ENCODE data around the gene MLN. TPM values are rescaled to one million over a fixed set of nuclear protein-coding genes. Genes with fewer than 3 reads are reported as not detected.

Gene MLN
- total and polyA plus RNA-seq, 5 experiments from 2014 or later: not detected

DNA sequence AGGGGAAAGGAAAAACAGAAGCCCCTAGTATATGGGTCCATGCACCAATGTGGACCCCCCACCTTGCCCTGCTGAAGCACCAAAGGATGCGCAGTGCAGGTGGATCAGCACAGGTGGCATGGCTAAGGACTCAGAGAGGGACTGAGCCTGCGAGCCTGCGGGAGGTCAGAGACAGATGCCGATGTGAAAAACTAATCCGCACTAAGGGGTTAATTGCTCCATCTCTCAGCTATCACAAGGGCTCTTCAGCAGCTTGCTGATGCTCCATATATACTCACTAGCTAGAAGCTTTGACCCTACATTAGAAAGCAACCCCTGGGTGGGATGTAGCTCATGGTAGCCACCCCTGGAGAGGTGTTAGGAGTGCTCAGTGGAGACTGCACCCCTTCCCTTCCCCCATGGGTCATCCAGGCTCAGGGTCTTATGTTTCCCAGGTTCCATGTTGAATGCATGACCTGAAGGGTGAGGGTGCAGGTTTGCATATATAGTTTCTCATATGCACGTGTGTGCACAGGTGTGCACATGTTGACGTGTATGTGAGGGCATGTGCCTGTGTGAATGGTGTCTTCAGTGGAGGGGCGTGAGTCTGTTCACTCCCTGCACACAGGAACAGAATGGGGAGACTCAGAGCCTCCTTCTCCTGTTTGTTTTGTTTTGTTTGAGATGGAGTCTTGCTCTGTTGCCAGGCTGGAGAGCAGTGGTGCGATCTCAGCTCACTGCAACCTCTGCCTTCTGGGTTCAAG lies 43.7 kb downstream of the MLN start:
- peak overlapping the region in 1 of 10 donors; percentile 62 for H3K27ac Mint-ChIP-seq
- POLR2A ChIA-PET: no interaction called here
- ATAC-seq: no peak
- H3K36me3 Mint-ChIP-seq: no peaks in the 10 kb centered on the region
- H3K4me1 Mint-ChIP-seq: peaks cover 0 to 15% (median 4%) of the 10 kb centered on the region in 4 donors
- H3K27me3 Mint-ChIP-seq: peaks cover 1 to 15% (median 6%) of the 10 kb centered on the region in 5 donors
- no peak overlapping the region for H3K4me3 Mint-ChIP-seq
- H3K9me3 Mint-ChIP-seq: no peaks in the 10 kb centered on the region
- DNase-seq: no peak

DNA sequence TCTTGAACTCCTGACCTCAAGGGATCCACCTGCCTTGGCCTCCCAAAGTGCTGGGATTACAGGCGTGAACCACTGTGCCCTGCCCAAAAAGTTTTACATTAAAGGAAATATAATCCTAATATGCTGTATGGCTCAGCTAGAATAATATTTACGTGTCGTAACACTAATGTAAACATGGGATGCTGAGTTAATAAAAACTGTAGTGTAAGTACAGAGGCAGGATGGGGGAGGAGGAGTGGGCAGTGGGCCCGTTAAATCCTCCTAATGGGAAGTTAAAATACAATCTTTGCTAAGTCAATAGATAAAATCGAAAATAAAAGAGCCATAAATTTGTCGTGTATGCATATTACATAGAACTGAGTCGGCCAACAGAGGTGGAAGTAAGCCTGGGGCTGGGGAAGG lies 45.0 kb downstream of the MLN start:
- Mint-ChIP-seq H3K36me3 (no peaks in the 10 kb centered on the region), H3K4me3 (no peak overlapping the region), H3K27ac (no peak overlapping the region), H3K9me3 (no peaks in the 10 kb centered on the region), H3K27me3 (peaks cover 1 to 6% (median 3%) of the 10 kb centered on the region in 5 donors), H3K4me1 (peaks cover 0 to 15% (median 4%) of the 10 kb centered on the region in 4 donors)
- POLR2A ChIA-PET: no interaction called here
- ATAC-seq (no peak), DNase-seq (no peak)

DNA sequence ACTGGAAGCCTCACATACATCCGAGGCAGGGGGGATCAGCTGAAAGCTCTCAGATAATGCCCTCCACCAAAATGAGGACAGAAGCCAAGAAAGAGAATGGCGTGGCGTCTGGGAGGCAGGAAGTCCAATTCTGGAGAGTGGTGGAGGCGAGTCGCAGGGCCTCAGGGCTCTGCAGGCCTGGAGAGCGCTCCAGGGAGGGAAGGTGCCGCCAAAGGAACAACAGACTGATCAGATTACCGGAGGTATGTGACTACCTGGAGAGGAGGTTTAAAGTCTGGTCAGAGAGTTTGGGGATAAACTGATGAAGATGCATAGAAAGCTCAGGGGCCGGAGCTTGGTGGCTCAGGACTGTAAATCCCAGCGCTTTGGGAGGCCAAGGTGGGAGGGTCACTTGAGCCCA lies 45.9 kb downstream of the MLN start:
- Mint-ChIP-seq H3K9me3 (no peaks in the 10 kb centered on the region), H3K27me3 (peaks cover 0 to 6% (median 1%) of the 10 kb centered on the region in 5 donors), H3K36me3 (no peaks in the 10 kb centered on the region), H3K4me1 (peaks cover 0 to 15% (median 4%) of the 10 kb centered on the region in 4 donors), H3K27ac (no peak overlapping the region), H3K4me3 (no peak overlapping the region)
- POLR2A ChIA-PET: no interaction called here
- DNase-seq: no peak
- no peak for ATAC-seq

DNA sequence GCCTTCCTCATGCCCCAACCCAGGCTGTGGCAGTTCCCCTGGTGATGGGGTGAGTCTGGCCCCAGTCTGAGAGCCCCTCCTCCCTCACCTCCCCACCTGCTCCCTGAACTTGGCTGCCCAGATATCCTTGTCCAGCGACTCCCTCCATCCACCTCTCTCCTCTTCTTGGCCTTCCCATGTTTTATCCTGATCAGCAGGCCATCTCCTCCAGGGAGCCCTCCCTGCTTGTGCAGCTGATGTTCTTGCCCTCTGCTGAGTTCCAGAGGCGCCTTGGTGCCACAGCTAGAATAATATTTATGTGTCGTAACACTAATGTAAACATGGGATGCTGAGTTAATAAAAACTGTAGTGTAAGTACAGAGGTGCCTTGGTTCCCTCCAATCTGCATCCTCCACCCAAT lies 46.7 kb downstream of the MLN start:
- H3K27ac Mint-ChIP-seq: no peak overlapping the region
- DNase-seq: no peak
- H3K4me1 Mint-ChIP-seq: peaks cover 0 to 13% (median 4%) of the 10 kb centered on the region in 4 donors
- no peaks in the 10 kb centered on the region for H3K36me3 Mint-ChIP-seq
- POLR2A ChIA-PET: no interaction called here
- no peak for ATAC-seq
- no peak overlapping the region for H3K4me3 Mint-ChIP-seq
- H3K27me3 Mint-ChIP-seq: peaks cover 0 to 3% (median 0%) of the 10 kb centered on the region in 5 donors
- no peaks in the 10 kb centered on the region for H3K9me3 Mint-ChIP-seq

DNA sequence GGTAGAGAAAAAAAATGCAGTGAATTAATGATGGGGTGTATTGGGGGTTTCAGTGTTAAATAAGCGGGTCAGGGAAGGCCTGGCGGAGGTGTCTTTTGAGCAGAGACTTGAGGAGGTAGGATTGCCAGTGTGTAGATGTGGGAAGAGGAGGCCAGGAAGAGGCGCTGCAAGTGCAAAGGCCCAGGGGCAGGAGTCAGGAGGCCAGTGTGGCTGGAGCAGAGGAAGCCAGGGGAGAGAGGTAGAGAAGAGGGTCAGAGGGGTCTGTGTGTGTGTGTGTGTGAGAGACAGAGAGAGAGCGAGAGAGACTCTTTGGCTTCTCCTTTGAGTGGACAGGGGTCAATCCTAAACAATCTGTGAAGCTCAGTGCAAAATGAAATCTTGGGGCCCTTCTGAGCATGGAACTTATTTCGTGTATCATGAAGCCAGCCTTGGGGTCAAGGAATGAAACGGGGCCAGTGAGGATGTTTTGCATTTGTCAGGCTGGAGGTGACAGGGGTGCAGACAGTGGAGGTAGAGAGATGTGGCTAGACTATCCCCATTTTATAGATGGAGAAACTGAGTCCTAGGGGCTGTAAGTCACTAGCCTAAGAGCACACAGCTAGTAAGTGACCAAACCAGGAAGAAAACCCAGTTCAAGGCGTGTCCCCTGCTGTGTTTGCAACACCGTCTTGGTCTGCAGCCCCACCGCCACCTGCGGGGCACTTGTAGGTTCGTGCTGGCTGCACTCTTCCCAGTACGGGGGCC lies 47.4 kb downstream of the MLN start:
- H3K27me3 Mint-ChIP-seq: peaks cover 0 to 2% (median 0%) of the 10 kb centered on the region in 5 donors
- no peak overlapping the region for H3K4me3 Mint-ChIP-seq
- no peak for DNase-seq
- peaks cover 0 to 12% (median 4%) of the 10 kb centered on the region in 4 donors for H3K4me1 Mint-ChIP-seq
- POLR2A ChIA-PET: no interaction called here
- peak overlapping the region in 1 of 10 donors; percentile 33 for H3K27ac Mint-ChIP-seq
- H3K36me3 Mint-ChIP-seq: no peaks in the 10 kb centered on the region
- no peaks in the 10 kb centered on the region for H3K9me3 Mint-ChIP-seq
- no peak for ATAC-seq

DNA sequence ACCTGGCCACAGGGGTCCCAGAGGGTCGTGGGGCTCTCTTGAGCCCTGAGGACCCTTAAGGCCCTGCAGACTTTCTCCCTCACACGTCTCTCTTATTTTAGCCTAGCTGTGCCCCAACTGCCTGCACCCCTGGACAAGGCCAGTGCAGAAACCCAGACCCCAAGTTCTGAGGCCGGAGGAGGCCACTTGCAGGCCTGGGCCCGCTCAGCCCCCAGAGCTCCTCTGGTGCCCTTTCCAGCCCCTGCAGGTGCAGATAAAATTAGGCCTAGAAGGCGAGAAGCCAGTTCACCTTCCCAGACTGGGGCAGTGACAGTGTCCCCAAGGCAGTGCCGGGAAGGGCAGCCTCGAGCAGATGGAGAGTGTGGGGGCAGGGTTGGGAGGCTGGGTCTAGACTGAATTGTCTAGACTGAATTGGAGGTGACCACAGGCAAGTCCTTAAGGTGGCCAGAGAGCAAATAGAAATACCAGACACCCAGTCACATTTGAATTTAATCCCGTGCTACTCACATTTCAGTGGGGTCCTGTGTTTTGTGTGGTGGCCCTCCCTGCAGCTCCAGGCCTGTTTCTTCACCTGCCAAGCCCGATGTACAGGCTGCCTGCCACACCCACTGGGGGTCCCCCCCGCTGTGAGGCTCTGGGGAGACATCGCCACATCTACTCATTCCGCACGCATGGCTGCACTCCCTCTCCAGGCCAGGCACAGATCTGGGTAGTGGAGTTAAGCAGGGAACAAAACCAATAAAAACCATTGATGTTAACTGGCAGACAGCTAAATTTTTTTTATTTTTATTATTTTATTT lies 48.5 kb downstream of the MLN start:
- peaks cover 0 to 3% (median 0%) of the 10 kb centered on the region in 4 donors for H3K4me1 Mint-ChIP-seq
- ATAC-seq: no peak
- DNase-seq: no peak
- POLR2A ChIA-PET: no interaction called here
- no peak overlapping the region for H3K4me3 Mint-ChIP-seq
- H3K9me3 Mint-ChIP-seq: no peaks in the 10 kb centered on the region
- H3K27me3 Mint-ChIP-seq: peaks cover 0 to 2% (median 0%) of the 10 kb centered on the region in 5 donors
- H3K27ac Mint-ChIP-seq: no peak overlapping the region
- H3K36me3 Mint-ChIP-seq: no peaks in the 10 kb centered on the region

DNA sequence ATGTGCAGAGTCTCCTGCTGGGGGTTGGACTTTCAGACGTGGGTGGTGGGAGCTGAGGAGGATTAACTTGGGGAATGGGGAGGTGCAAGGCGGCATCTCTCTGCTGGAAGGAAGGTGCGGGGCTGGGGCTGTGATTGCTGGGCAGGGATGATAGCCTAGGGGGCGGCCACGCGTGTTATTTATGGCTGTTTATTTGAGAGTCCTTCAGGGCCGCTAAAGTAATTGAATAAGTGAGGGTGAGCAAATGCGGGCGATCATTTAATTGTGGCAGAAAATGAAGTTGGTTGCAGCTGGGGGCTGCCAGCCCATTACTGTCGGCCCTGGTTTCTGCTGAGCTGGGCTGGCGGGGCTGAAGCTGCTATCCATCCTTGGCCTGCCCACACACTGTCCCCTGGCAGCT lies 49.6 kb downstream of the MLN start:
- Mint-ChIP-seq H3K4me3 (no peak overlapping the region), H3K27me3 (peaks cover 0 to 2% (median 0%) of the 10 kb centered on the region in 5 donors)

DNA sequence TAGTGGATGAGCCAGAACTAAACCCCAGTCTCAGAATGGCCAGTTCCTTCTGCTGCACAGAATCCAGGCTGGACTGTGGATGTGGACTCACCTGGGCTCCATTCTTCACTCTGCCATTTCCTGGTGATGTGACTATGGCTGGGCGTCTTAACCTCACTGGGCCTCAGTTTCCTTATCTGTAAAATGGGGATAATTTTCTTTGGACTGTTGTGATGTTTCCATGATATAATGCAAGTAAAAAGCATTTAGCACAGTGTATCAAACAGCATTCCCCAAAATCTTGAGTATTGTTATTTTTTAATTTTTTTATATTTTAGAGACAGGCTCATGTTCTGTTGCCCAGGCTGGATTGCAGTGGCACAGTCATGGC lies 51.2 kb downstream of the MLN start:
- no peak overlapping the region for H3K27ac Mint-ChIP-seq
- peaks cover 0 to 2% (median 0%) of the 10 kb centered on the region in 5 donors for H3K27me3 Mint-ChIP-seq
- no peaks in the 10 kb centered on the region for H3K9me3 Mint-ChIP-seq
- H3K36me3 Mint-ChIP-seq: no peaks in the 10 kb centered on the region
- POLR2A ChIA-PET: no interaction called here
- DNase-seq: no peak
- peaks cover 0 to 2% (median 0%) of the 10 kb centered on the region in 4 donors for H3K4me1 Mint-ChIP-seq
- no peak overlapping the region for H3K4me3 Mint-ChIP-seq
- ATAC-seq: no peak

More for the DNA sequence above, 49.6 kb downstream of the MLN start:
- Mint-ChIP-seq H3K27ac (no peak overlapping the region), H3K4me1 (peaks cover 0 to 2% (median 0%) of the 10 kb centered on the region in 4 donors), H3K36me3 (no peaks in the 10 kb centered on the region), H3K9me3 (no peaks in the 10 kb centered on the region)
- POLR2A ChIA-PET: no interaction called here
- ATAC-seq: no peak
- no peak for DNase-seq

DNA sequence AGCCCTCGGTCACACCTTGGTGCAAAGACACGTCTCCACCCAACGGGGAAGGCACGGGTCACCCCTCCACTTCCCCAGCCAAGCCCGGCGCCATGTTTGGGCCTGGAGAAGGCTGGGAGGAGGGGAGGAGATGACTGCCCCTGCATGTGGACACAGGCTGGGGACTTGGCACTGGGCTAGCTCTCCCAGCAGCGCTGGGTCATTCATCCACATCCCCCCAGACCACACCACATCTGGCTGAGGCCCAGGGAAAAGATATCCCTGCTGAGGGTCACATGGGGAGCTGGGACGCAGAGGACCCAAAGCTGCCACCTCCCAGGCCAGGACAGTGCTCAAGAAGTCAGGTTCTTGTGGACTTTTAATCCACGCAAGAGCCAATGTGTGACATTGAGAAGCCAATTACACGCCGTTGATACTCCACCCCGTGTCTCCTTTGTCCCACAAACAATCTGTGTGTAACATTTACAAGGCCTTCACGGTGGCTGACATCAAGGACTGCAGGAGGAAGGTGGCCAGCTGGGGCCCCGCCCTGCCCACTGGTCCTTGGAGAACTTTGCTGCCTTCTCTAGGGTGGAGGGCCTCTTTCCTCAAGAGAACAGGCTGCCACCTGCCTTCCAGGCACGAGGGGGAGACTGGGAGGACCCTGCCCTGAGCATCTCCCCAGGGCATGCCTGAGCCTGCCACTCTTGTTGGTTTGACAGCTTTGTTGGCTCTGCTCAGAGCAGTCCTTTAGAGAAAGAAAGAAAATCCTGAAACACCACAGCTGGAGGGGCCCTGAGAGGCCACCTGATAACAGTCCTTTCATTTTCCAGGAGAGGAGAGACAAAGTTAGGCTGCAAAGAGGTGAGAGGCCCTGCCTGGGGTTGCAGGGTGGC lies 51.8 kb downstream of the MLN start:
- Mint-ChIP-seq H3K27me3 (peaks cover 0 to 9% (median 3%) of the 10 kb centered on the region in 5 donors), H3K4me3 (no peak overlapping the region), H3K27ac (no peak overlapping the region), H3K4me1 (no peaks in the 10 kb centered on the region), H3K9me3 (no peaks in the 10 kb centered on the region), H3K36me3 (no peaks in the 10 kb centered on the region)
- POLR2A ChIA-PET: no interaction called here
- no peak for ATAC-seq
- DNase-seq: no peak

DNA sequence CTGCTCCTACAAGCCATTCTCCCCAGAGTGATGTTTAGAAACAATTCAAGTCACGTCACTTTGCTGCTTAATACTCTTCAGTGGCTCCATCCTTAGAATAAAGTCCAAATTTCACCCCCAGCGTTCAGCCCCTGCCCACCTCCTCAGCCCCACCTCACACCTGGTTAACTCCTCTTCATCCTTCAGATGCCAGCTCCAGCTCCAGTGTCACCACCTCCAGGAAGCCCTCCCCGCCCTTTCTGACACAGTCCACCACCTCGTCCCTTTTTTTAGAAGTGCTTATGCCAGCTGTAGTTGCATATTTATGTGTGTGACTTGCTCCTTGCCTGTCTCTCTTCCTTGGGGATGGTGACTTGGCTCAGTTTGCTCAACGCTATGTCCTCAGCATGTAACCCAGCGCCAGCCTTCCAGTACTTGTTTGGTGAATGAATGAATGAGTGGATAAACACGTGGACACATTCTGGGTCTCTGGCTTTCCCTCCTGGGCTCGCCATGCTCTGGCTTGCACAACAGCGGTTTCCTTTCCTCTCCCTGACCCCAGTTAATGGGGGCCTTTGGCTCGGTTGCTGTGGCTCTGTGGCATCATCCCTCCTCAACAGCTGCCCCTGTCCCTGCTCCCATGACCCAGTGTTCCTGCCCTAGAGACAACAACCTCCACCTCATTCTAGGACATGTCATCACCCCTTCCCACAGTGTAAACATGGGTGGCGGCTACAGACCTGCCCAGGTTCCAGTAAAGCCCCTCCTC lies 53.4 kb downstream of the MLN start:
- POLR2A ChIA-PET: interaction anchor here (1.1 kb wide), 1 partner anchor 28 kb away, joined by 3 read pairs; no protein-coding TSS in a partner anchor
- ATAC-seq (no peak), DNase-seq (no peak)
- H3K27ac Mint-ChIP-seq: peak overlapping the region in 1 of 10 donors; percentile 77
- peaks cover 0 to 10% (median 2%) of the 10 kb centered on the region in 5 donors for H3K27me3 Mint-ChIP-seq
- no peaks in the 10 kb centered on the region for H3K4me1 Mint-ChIP-seq
- no peaks in the 10 kb centered on the region for H3K36me3 Mint-ChIP-seq
- no peak overlapping the region for H3K4me3 Mint-ChIP-seq
- H3K9me3 Mint-ChIP-seq: no peaks in the 10 kb centered on the region

DNA sequence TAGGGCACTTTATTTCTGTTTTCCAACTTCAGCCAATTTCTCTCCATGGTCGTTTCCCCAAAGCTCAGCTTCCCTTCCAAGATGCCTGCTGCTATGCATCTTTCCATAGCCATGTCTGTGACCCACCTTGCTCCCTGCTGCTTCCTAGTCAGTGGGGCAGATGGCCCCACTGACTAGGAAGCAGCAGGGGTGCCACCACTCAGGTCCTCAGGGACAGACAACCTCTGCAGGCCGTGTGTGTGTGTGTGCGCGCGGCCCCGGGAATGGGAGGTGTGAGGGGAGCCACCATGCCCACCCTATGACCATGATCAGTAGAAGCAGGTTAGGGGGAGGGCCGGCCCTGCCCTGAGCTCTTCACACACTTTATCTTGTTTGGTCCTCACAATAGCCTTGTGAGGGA lies 54.4 kb downstream of the MLN start:
- H3K9me3 Mint-ChIP-seq: no peaks in the 10 kb centered on the region
- POLR2A ChIA-PET: interaction anchor here (1.1 kb wide), 1 partner anchor 27 kb away, joined by 3 read pairs; no protein-coding TSS in a partner anchor
- DNase-seq (no peak), ATAC-seq (no peak)
- H3K27ac Mint-ChIP-seq: peak overlapping the region in 1 of 10 donors; percentile 39
- no peaks in the 10 kb centered on the region for H3K36me3 Mint-ChIP-seq
- H3K4me1 Mint-ChIP-seq: peaks cover 0 to 2% (median under 1%) of the 10 kb centered on the region in 4 donors
- peaks cover 0 to 10% (median 2%) of the 10 kb centered on the region in 5 donors for H3K27me3 Mint-ChIP-seq
- H3K4me3 Mint-ChIP-seq: no peak overlapping the region

Data from naive thymus-derived CD8-positive, alpha-beta T cell (primary cell).